ENCODE measurements around the gene KRT71. TPM values are rescaled to one million over a fixed set of nuclear protein-coding genes. Genes with fewer than 3 reads are reported as not detected.

KRT71 gene
- total and polyA plus RNA-seq, 3 donors from 2014 or later, result 0.12 TPM; not detected in 2

- intact Hi-C loops (cut with DNase I; ENCODE audit: low total_unique reads), result no loop called here
Observed at GRCh38 chr12:52497975-52498374, 55.0 kb downstream of the KRT71 start.

GRCh38 chr12:52496590-52497071 is 56.3 kb downstream of the KRT71 start:
- no peak overlapping the region for H3K4me3 ChIP-seq
- intact Hi-C loops (cut with DNase I; ENCODE audit: low total_unique reads), result no loop called here
- TF ChIP-seq CTCF (IDR thresholded peaks at IDR 0.05) (no peak), POLR2A (IDR thresholded peaks at IDR 0.05) (no peak)
- H3K9me3 ChIP-seq, result no peaks in the 10 kb centered on the region
- H3K36me3 ChIP-seq (ENCODE audit: low read depth, missing control alignments), result no peaks in the 10 kb centered on the region
- peak overlapping the region in 1 of 2 donors; percentile 25 for H3K27ac ChIP-seq
- H3K4me1 ChIP-seq, result peaks cover 25% of the 10 kb centered on the region
- peak; percentile 38 for DNase-seq
- no peaks in the 10 kb centered on the region for H3K27me3 ChIP-seq
- 43 to 51% methylated on average over 3 to 4 of the region's 4 CpGs for WGBS, 2 donors

More at GRCh38 chr12:52497975-52498374, 55.0 kb downstream of the KRT71 start:
- Histone ChIP-seq H3K36me3 (ENCODE audit: low read depth, missing control alignments) (no peaks in the 10 kb centered on the region), H3K27me3 (no peaks in the 10 kb centered on the region), H3K9me3 (no peaks in the 10 kb centered on the region), H3K4me3 (no peak overlapping the region), H3K4me1 (peaks cover 25% of the 10 kb centered on the region), H3K27ac (no peak overlapping the region)
- DNase-seq, result no peak
- TF ChIP-seq POLR2A (IDR thresholded peaks at IDR 0.05), result no peak
- TF ChIP-seq CTCF (IDR thresholded peaks at IDR 0.05), result no peak
- WGBS, 2 donors, result 91 to 99% methylated on average over 7 of the region's 7 CpGs

- Histone ChIP-seq H3K4me1 (peaks cover 25% of the 10 kb centered on the region), H3K27ac (peak overlapping the region in 1 of 2 donors; percentile 25), H3K9me3 (no peaks in the 10 kb centered on the region), H3K27me3 (no peaks in the 10 kb centered on the region), H3K36me3 (ENCODE audit: low read depth, missing control alignments) (no peaks in the 10 kb centered on the region), H3K4me3 (no peak overlapping the region)
- TF ChIP-seq POLR2A (IDR thresholded peaks at IDR 0.05), result no peak
- no peak for TF ChIP-seq CTCF (IDR thresholded peaks at IDR 0.05)
- 54 to 55% methylated on average over 2 of the region's 2 CpGs for WGBS, 2 donors
- DNase-seq, result no peak
- intact Hi-C loops (cut with DNase I; ENCODE audit: low total_unique reads), result no loop called here
Observed at GRCh38 chr12:52496054-52496453, 56.9 kb downstream of the KRT71 start.

GRCh38 chr12:52495389-52495788 is 57.6 kb downstream of the KRT71 start:
- Histone ChIP-seq H3K27ac (peak overlapping the region in 1 of 2 donors; percentile 64), H3K4me3 (no peak overlapping the region), H3K9me3 (no peaks in the 10 kb centered on the region), H3K4me1 (peaks cover 25% of the 10 kb centered on the region), H3K36me3 (ENCODE audit: low read depth, missing control alignments) (no peaks in the 10 kb centered on the region), H3K27me3 (no peaks in the 10 kb centered on the region)
- TF ChIP-seq POLR2A (IDR thresholded peaks at IDR 0.05), result no peak
- no peak for TF ChIP-seq CTCF (IDR thresholded peaks at IDR 0.05)
- 50 to 75% methylated on average over 3 of the region's 3 CpGs for WGBS, 2 donors
- DNase-seq, result peak; percentile 38
- intact Hi-C loops (cut with DNase I; ENCODE audit: low total_unique reads), result no loop called here

- Histone ChIP-seq H3K27ac (peak overlapping the region in 1 of 2 donors; percentile 64), H3K4me3 (no peak overlapping the region), H3K27me3 (no peaks in the 10 kb centered on the region), H3K36me3 (ENCODE audit: low read depth, missing control alignments) (no peaks in the 10 kb centered on the region), H3K4me1 (peaks cover 25% of the 10 kb centered on the region), H3K9me3 (no peaks in the 10 kb centered on the region)
- intact Hi-C loops (cut with DNase I; ENCODE audit: low total_unique reads), result no loop called here
- DNase-seq, result peak; percentile 79
- 49% methylated on average over 4 of the region's 4 CpGs for WGBS, 2 donors
- no peak for TF ChIP-seq POLR2A (IDR thresholded peaks at IDR 0.05)
- no peak for TF ChIP-seq CTCF (IDR thresholded peaks at IDR 0.05)
Observed at GRCh38 chr12:52494518-52494917, 58.4 kb downstream of the KRT71 start.
